PC-9 (cell line): Measurements from ENCODE around the gene TBC1D22B. TPM values are rescaled to one million over a fixed set of nuclear protein-coding genes. Genes with fewer than 3 reads are reported as not detected.

Source experiments
- BruUV-seq: library from RNA; stranded (reverse); fragments of 400-500 nt; replicated peaks from 2 replicates; lab custom pipeline; 2021; lab: Mats Ljungman, UMichigan
- CTCF ChIA-PET: fragments of 300-600 bp; sonication (Branson Sonifier 250); formaldehyde crosslinking; loops from one replicate; lab custom pipeline; 2022; ENCODE audit warnings: antibody characterized with exemption; lab: Charles Lee
- POLR2A ChIA-PET: fragments of 300-600 bp; sonication (Branson Sonifier 250); formaldehyde crosslinking; loops from one replicate; lab custom pipeline; 2022; ENCODE audit warnings: antibody characterized with exemption; ENCODE audit not compliant: unreplicated experiment; lab: Charles Lee
- DNase-seq, 2 experiments: peaks; one replicate each; pipeline versions ENCODE4 v3.0.0 to v3.0.0-alpha.2; 2015 to 2022; ENCODE audit warnings: mixed read lengths in 1 of 2
- H2AFZ ChIP-seq: fragments of 200-600 bp; sonication (generic); 2 replicates; pipeline ENCODE4 v1.8.1; 2017; ENCODE audit warnings: antibody characterized with exemption
- H3F3A ChIP-seq: fragments of 200-600 bp; sonication (generic); 2 replicates; pipeline ENCODE4 v1.8.1; 2017; ENCODE audit warnings: antibody characterized with exemption, mild to moderate bottlenecking, low read depth; ENCODE audit not compliant: insufficient read depth
- H3K27ac ChIP-seq: fragments of 200-600 bp; sonication (generic); 2 replicates; pipeline ENCODE4 v1.6.1; 2016; ENCODE audit warnings: mixed run types
- H3K27me3 ChIP-seq: fragments of 200-600 bp; sonication (generic); 2 replicates; pipeline ENCODE4 v1.6.1; 2016; ENCODE audit warnings: low read depth, mixed run types; ENCODE audit not compliant: insufficient read depth
- H3K36me3 ChIP-seq: fragments of 200-600 bp; sonication (generic); 2 replicates; pipeline ENCODE4 v1.6.1; 2016; ENCODE audit warnings: low read depth, mixed run types
- H3K4me1 ChIP-seq: fragments of 200-600 bp; sonication (generic); replicated peaks from 2 replicates; pipeline ENCODE4 v1.6.1; 2016; ENCODE audit warnings: mixed run types; ENCODE audit not compliant: insufficient read depth
- H3K4me2 ChIP-seq: fragments of 200-600 bp; sonication (generic); 2 replicates; pipeline ENCODE4 v1.6.1; 2017; ENCODE audit warnings: mixed run types
- H3K4me3 ChIP-seq: fragments of 200-600 bp; sonication (generic); 2 replicates; pipeline ENCODE4 v1.6.1; 2016; ENCODE audit warnings: mixed run types
- H3K79me2 ChIP-seq: fragments of 200-600 bp; sonication (generic); 2 replicates; pipeline ENCODE4 v1.6.1; 2017; ENCODE audit warnings: low read depth, mixed run types
- H3K9me2 ChIP-seq: fragments of 200-600 bp; sonication (generic); 2 replicates; pipeline ENCODE4 v1.8.1; 2017; ENCODE audit warnings: mild to moderate bottlenecking; ENCODE audit not compliant: insufficient read depth
- H3K9me3 ChIP-seq: fragments of 200-600 bp; sonication (generic); 2 replicates; pipeline ENCODE4 v1.8.1; 2016; ENCODE audit warnings: low read depth; ENCODE audit not compliant: insufficient read depth
- H4K20me1 ChIP-seq: fragments of 200-600 bp; sonication (generic); 2 replicates; pipeline ENCODE4 v1.8.1; 2017; ENCODE audit not compliant: insufficient read depth
- EZH2 ChIP-seq: fragments of 200-600 bp; sonication (generic); IDR thresholded peaks from 2 replicates; pipeline ENCODE4 v1.8.0; 2017; ENCODE audit warnings: antibody characterized with exemption, low read depth
- intact Hi-C: fragments of 100-400 bp; cut with micrococcal nuclease; formaldehyde crosslinking; loops from one replicate; pipeline ENCODE4 v1.10.0; 2022; ENCODE audit not compliant: unreplicated experiment
- total RNA-seq: library from RNA; stranded (reverse); gene quantifications from 2 replicates; pipeline ENCODE4 v1.2.3, GENCODE V29; 2021
- TF ChIP-seq, protein P1 (sequence below): fragments of 200-600 bp; sonication (generic); conservative IDR thresholded peaks from 2 replicates; pipeline ENCODE4 v1.6.1; 2017; ENCODE audit warnings: mixed run types, antibody characterized with exemption, mild to moderate bottlenecking, moderate library complexity

Gene TBC1D22B
- total RNA-seq, 1 experiment from 2014 or later, result 14.6 TPM

GRCh38 chr6:37273690-37274089, 16.1 kb downstream of the TBC1D22B start:
- DNase-seq, result no peak
- Histone ChIP-seq H3K27me3 (no peaks in the 10 kb centered on the region), H3K36me3 (peaks cover 5% of the 10 kb centered on the region; the same call in 1 of the 2 replicates), H4K20me1 (peaks cover 13% of the 10 kb centered on the region; the same call in 1 of the 2 replicates), H3K27ac (no peak overlapping the region), H3K9me2 (no peaks in the 10 kb centered on the region), H3K4me2 (no peak overlapping the region), H3K79me2 (peaks cover 5% of the 10 kb centered on the region; the same call in 1 of the 2 replicates), H3K4me1 (no peaks in the 10 kb centered on the region), H3K4me3 (no peak overlapping the region), H3F3A (no peaks in the 10 kb centered on the region), H2AFZ (no peak overlapping the region), H3K9me3 (no peaks in the 10 kb centered on the region)
- POLR2A ChIA-PET, result no interaction called here
- TF ChIP-seq, protein P1, sequence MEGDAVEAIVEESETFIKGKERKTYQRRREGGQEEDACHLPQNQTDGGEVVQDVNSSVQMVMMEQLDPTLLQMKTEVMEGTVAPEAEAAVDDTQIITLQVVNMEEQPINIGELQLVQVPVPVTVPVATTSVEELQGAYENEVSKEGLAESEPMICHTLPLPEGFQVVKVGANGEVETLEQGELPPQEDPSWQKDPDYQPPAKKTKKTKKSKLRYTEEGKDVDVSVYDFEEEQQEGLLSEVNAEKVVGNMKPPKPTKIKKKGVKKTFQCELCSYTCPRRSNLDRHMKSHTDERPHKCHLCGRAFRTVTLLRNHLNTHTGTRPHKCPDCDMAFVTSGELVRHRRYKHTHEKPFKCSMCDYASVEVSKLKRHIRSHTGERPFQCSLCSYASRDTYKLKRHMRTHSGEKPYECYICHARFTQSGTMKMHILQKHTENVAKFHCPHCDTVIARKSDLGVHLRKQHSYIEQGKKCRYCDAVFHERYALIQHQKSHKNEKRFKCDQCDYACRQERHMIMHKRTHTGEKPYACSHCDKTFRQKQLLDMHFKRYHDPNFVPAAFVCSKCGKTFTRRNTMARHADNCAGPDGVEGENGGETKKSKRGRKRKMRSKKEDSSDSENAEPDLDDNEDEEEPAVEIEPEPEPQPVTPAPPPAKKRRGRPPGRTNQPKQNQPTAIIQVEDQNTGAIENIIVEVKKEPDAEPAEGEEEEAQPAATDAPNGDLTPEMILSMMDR, result no peak
- no peak for TF ChIP-seq EZH2
- CTCF ChIA-PET, result no interaction called here
- no TSS peak for BruUV-seq
- intact Hi-C loops, result no loop called here

DNA sequence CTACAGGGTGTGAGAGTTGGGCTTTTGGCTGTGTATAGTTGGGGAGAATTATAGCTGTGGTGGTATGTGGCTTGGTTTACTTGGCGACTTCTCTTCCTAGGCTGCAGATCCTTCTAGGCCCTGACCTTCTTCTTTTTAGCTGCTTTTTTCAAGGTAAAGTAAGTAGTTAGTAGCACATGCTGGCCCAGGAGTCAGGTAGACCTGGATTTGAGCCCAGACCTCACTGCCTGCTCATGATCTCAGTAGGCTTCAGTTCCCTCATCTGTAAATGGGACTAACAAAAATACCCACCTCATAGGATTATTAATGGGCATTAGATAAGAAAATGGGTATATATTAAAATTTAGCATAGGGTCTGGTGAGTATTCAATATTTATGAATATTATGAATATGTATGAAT, 17.8 kb downstream of the TBC1D22B start:
- CTCF ChIA-PET, result no interaction called here
- no TSS peak for BruUV-seq
- TF ChIP-seq, protein P1, result no peak
- no peak for TF ChIP-seq EZH2

DNA sequence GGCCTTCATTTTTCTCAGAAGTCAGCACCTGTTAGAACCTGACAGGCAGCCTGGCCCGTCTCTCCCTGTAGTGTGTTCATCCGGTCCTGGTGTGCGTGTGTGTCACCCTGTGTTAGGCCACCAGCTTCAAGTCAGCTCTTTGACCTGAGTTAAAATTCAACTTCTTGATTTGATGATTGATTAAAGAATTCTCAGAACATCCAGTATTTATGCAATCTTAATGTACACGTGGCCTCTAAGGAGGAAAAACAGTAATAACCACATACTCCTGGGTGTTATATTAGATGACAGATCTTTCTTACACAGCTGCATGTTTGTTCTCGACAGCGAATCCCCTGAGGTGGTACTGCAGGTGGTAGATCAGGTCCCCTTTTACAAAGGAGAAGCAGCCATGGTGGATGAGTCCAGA, 19.4 kb downstream of the TBC1D22B start:
- Histone ChIP-seq H3K27ac (no peak overlapping the region), H3K4me3 (no peak overlapping the region), H3K27me3 (no peaks in the 10 kb centered on the region), H3K79me2 (peaks cover 8% of the 10 kb centered on the region; the same call in 1 of the 2 replicates), H2AFZ (no peak overlapping the region), H4K20me1 (peaks cover 13% of the 10 kb centered on the region; the same call in 1 of the 2 replicates), H3F3A (no peaks in the 10 kb centered on the region), H3K9me2 (no peaks in the 10 kb centered on the region), H3K4me1 (no peaks in the 10 kb centered on the region), H3K9me3 (no peaks in the 10 kb centered on the region), H3K4me2 (no peak overlapping the region), H3K36me3 (no peaks in the 10 kb centered on the region; the same call in 1 of the 2 replicates)
- no peak for TF ChIP-seq EZH2
- TF ChIP-seq, protein P1, result no peak
- intact Hi-C loops, result no loop called here
- POLR2A ChIA-PET, result no interaction called here
- no peak for DNase-seq
- BruUV-seq, result no TSS peak
- CTCF ChIA-PET, result no interaction called here

More for the DNA sequence above, 17.8 kb downstream of the TBC1D22B start:
- Histone ChIP-seq H3K4me2 (no peak overlapping the region), H3K4me3 (no peak overlapping the region), H4K20me1 (peaks cover 13% of the 10 kb centered on the region; the same call in 1 of the 2 replicates), H3K27ac (no peak overlapping the region), H3K4me1 (no peaks in the 10 kb centered on the region), H3K79me2 (peaks cover 8% of the 10 kb centered on the region; the same call in 1 of the 2 replicates), H3K9me2 (no peaks in the 10 kb centered on the region), H3K9me3 (no peaks in the 10 kb centered on the region), H2AFZ (no peak overlapping the region), H3K27me3 (no peaks in the 10 kb centered on the region), H3K36me3 (no peaks in the 10 kb centered on the region; the same call in 1 of the 2 replicates), H3F3A (no peaks in the 10 kb centered on the region)
- DNase-seq, result no peak
- POLR2A ChIA-PET, result no interaction called here
- intact Hi-C loops, result no loop called here
